ENCODE measurements around the gene GUCA1A.

DNA sequence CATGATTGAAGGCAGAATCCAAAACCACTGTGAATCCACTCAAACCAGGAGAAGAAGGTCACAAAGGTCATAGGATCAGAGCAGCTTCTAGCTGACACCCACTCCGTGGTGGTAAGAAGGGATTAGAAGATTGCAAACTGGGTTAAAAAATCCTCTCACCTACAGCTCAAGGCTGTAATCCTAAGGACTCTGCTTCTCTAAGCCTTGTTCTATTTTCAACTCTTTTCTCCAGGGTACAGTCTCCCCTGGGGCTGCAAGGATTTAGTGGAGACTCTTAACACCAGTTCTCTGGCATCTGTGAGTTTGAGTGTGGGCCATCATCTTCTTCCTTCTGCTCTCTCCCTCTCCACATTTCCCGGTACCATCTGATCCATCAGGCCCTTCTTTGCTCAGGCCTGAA lies at the start of gene GUCA1A:
- TF ChIP-seq, protein P1, sequence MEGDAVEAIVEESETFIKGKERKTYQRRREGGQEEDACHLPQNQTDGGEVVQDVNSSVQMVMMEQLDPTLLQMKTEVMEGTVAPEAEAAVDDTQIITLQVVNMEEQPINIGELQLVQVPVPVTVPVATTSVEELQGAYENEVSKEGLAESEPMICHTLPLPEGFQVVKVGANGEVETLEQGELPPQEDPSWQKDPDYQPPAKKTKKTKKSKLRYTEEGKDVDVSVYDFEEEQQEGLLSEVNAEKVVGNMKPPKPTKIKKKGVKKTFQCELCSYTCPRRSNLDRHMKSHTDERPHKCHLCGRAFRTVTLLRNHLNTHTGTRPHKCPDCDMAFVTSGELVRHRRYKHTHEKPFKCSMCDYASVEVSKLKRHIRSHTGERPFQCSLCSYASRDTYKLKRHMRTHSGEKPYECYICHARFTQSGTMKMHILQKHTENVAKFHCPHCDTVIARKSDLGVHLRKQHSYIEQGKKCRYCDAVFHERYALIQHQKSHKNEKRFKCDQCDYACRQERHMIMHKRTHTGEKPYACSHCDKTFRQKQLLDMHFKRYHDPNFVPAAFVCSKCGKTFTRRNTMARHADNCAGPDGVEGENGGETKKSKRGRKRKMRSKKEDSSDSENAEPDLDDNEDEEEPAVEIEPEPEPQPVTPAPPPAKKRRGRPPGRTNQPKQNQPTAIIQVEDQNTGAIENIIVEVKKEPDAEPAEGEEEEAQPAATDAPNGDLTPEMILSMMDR (conservative IDR thresholded peaks at IDR 0.05; ENCODE audit: low read depth, low read length), result no peak
- TF ChIP-seq EZH2phosphoT487 (IDR thresholded peaks at IDR 0.05; ENCODE audit: borderline replicate concordance, low read length) (no peak), EZH2 (IDR thresholded peaks at IDR 0.05; ENCODE audit: low read length, unreplicated experiment) (no peak)
